CD4-positive, alpha-beta T cell treated with Interleukin-15 for 1 hour (primary cell): ENCODE data around the gene MET.

Experiments
- DNase-seq: peaks from one replicate; pipeline ENCODE4 v3.0.0-alpha.2; 2020

The MET gene

DNA sequence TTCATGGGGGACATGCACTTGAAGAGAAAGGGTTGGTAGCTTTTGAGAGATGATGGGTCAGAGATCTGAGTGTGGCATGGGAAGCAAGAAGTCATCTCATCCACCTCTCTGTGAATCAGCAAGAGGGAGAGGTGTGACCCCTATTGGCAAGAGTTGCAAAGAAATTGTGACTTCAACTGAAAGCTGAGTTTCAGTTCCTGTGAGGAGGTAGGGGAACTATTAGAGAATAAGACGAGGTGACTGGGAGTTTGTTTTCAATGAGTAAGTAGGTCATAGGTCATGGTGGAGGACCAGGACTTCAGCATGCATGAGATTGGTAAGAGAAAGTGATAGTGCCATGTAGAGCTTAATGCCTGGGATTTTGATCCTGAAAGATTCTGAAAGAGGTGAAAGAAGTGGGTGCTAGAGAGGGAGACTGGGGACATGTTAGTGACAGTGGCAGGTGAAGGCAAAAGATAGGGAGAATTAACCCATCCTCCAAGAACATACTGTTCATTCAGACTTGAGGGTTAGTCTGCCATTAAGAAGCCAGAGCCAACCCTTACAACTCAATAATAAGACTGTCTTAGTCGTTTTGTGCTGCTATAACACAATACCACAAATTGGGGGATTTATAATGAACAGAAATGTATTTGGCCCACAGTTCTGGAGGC is 114.9 kb downstream of the MET start:
- peak; percentile 35 for DNase-seq

DNA sequence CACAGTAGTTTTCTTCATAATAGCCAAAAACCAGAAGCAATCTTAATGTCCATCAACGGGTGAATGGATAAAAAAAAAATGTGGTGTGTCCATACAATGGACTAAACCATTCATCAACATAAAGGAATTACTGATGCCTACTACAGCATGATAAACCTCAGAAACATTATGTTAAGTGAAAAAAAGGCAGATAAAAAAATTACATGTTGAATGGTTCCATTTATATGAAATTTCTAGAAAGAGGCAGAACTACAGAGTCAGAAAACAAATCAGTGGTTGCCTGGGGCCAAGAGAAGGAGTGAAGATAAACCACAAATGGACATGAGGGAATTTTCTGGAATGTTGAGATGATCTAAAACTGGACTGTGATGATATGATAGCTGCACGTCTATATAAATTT is 115.9 kb downstream of the MET start:
- no peak for DNase-seq

DNA sequence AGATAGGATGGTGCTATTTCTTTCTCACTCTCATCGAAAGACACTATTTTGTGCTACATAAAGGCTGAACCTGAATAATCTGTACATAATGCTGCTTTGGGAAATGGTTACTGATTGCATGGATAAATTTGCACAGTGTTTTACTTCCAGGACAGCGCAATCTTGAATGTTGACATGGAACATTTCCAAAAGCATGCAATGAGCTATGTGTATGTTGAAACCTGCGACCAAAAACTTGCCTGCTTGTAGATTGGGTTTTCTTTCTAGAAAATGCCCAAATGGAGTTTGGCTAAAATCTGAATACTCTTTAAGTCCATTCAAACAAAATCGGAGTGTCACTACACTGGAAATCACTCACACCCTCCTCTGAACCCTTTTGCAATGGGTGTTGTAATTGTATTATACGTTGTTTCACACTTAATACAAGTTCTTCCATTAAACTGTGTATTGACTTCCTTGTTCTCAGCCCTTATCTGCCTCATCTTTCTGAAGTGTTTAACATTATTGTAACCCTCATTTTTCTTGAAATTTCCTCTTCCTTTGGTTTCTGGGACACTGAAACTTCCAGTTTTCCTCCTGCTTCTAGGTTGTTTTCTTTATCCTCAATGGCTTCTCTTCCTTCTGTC is 116.7 kb downstream of the MET start:
- DNase-seq, result no peak

DNA sequence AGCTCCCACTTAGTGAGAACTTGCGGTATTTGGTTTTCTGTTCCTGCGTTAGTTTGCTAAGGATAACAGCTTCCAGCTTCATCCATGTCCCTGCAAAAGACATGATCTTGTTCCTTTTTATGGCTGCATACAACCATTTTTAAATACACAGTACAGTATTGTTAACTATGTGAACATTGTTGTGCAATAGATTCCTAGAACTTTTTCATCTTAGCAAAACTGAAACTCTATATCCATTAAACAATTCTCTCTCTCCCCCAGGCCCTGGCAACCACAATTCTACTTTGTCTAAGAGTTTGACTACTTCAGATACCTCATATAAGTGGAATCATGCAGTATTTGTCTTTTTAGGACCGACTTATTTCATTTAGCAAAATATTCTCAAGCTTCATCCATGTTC is 118.0 kb downstream of the MET start:
- no peak for DNase-seq

DNA sequence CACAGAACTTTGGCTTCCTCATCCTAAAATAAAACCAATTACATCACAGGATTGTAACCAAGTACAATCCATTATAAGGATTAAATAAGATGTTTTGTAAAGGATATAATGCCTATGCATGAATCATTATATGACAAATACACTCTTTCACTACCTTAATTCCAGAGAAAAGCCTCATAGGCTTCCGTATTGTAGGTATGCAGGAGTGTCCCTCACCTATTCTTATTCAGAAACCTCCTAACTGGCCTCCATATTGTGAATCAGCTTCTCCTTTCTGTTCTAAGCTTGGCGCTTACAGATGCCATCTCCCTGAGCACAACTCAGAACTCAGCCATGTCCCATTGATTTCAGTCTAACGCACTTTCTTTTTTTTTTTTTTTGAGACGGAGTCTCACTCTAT is 120.8 kb downstream of the MET start:
- no peak for DNase-seq

DNA sequence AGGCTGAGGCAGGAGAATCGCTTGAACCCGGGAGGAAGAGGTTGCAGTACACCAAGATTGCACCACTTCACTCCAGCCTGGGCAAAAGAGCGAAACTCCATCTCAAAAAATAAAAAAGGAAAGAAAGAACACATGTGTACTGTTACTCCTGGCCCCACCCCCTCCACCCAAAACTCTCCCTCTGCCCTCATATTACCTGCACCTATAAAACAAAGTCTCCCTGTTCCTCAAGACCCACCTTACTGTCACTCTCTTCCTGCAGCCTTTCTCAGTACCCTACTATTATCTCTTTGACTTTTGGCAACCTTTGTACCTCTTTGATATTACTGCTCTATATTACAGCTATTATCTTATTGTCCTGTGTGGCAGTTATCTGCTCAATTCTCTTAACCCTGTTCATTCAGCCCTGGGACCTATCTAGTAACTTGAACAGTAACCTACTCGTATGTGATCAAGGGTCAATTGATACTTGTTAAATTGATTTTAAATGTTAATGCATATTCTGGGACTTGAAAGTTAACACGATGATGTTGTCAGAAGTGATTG is 121.9 kb downstream of the MET start:
- no peak for DNase-seq

DNA sequence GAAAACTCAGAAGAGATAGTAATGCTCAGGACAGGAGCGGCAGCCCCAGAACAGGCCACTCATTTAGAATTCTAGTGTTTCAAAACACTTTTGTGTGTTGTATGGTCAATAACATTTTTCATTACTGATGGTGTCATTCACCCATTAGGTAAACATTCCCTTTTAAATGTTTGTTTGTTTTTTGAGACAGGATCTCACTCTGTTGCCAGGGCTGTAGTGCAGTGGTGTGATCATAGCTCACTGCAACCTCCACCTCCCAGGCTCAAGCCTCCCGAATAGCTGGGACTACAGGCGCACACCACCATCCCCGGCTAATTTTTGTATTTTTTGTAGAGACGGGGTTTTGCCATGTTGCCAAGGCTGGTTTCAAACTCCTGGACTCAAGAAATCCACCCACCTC is 124.5 kb downstream of the MET start:
- DNase-seq, result no peak

DNA sequence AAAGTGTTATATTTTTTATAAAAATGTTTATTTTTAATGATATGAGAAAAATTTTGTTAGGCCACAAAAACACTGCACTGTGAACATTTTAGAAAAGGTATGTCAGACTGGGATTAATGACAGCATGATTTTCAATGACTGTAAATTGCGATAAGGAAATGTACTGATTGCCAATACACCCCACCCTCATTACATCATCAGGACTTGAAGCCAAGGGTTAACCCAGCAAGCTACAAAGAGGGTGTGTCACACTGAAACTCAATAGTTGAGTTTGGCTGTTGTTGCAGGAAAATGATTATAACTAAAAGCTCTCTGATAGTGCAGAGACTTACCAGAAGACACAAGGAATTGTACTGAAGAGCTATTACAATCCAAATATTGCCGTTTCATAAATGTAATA is 125.6 kb downstream of the MET start:
- DNase-seq, result no peak

DNA sequence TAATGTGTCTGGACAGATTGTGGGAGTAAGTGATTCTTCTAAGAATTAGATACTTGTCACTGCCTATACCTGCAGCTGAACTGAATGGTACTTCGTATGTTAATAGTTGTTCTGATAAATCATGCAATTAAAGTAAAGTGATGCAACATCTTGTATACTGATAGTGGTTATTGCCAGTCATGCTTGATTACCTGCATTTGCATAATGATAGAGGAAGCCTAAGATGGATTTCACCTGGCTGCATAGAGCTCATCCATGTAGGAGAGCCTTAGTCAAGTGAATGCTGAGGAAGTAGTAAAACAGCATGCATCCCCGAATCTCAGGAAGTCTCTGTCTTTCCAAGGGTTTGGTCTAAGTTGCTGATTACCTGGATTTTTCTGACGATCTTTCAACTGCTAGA is 126.2 kb downstream of the MET start:
- DNase-seq, result no peak

DNA sequence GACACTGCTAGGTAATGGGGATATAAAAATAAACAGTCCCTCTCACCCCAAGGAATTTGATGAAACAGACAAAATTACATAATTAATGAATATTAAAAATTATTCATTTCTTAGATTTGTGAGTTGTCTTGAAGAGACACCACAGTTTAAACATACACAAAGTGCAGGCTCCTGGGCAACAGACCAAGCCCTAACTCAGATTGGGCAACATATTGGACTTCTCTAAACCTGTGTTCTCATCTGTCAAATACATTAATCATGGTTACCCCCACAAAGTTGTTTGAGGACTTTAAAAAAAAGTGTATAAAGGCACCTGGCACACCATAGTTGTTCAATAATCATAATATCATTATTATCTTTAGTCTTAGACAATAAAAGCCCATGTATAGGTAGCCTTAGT is 127.9 kb downstream of the MET start:
- no peak for DNase-seq

DNA sequence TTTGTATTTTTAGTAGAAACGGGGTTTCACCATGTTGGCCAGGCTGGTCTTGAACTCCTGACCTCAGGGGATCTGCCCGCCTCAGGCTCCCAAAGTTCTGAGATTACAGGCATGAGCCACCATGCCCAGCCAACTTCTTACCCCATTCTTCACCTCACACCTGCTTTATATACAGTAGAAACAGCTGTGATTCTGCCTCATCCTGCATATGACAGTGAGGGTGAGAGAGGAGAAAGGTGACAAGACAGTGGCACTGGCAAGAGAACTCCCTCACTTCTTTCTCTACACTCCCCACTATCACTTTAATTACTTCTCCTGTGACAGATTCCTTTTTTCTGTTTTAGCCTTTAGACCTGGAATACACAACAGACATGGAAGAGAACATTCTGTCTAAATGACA is 128.6 kb downstream of the MET start:
- DNase-seq, result no peak

DNA sequence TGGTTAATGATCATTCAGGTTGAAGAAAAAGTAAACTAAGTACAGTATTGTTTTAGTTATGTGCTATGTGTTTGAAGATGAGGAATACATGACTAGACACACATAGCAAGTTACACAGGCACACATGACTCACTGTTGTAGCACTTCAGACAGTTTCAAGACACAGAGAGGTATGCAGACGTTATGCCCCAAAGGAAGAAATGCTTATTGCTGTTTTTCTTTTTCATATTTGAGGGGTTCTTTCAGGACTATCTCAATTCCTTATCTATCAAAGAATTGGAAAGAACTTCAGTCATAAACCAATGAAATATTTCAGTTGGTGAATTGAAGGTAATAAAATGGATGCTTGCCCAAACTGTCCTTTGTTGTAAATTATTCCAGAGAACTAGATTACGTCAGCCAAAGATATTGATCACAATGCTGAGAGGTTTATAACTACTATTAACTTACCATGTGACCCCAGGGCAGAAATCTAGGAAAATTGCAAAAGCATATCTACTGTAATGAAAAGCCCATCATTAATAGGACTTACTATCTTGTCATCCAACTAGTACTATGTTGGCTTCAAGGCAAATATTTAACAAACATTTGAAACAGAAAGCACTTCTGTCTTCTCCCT is 129.2 kb downstream of the MET start:
- DNase-seq, result no peak

DNA sequence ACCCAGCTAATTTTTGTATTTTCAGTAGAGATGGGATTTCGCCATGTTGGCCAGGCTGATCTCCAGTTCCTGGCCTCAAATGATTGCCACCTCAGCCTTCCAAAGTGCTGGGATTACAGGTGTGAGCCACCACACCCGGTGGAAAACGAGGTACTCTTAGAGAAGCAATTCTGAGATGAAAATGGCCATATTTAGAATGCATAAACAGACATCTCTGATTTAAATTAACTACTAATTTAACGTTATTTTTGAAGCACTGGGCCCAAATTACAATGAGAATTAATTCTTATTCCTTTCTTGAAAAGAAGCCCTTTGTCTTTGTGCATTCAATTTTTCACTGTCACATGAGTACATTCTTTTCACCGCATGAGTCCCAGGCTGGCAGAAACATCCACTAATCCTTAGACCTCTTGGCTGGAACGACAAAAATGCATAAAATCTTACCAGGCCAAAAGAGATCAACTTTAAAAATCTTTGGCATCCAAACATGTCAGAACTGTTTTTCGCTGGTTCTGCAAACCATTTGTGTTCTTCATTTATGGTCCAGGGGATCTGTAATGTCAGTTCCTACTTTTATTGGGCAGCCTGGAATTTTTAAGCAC is 130.2 kb downstream of the MET start:
- DNase-seq, result no peak

DNA sequence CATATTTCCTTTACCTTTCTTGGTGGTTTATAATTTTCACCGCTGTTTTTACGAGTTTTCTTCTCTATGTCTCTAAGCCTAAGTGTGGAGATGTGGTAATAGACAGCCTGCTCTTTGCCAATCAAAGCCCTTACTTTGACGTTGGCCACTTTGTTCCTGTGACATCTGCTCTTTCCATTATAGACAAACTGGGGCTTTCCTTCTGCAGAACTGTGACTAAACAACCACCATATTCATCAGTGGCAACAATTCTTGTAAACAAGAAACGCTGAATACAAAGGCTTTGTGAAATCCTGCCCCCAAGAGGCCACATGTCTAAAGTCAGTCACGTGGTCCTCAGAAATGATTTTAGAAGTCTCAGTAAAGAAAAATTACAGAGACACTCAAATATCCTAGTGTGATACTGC is 130.8 kb downstream of the MET start:
- DNase-seq, result peak; percentile 22

DNA sequence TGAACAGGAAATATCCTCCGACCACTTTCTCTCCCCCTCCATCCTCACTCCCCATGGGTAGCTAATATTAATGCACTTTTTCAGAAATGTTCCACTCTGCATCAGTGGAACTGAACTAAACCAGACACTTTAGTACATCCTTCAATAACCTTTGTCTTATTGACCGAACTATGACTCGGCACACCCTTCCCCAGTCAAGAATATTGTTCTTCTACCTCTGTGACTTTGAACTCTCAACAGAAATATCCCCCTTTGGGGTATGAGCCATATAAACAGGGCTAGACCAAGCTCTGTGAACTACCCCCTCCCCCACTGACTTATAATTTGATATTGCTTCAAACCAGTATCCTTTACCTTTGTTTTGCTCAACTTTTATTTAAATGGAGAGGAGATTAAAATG is 132.5 kb downstream of the MET start:
- DNase-seq, result no peak

DNA sequence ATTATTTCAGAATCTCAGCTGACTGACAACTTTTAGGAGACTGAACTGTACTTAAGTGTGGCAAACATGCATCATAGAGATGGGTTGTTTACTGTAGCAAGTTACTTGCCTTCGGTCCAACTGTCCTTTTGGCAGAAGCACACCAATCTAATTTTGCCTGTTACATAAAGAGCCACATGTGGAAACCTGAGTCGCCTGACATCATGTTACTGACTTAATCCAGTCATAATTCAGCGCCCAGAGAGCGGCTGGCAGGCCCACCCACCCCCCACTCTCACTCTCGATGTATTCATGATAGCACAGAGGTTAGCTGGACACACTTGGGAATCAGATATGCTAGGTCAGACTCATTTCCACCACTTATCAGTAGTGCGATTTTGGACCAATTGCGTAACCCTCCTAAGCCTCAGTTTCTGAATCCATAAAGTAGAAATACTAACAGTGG is 133.1 kb downstream of the MET start:
- no peak for DNase-seq

DNA sequence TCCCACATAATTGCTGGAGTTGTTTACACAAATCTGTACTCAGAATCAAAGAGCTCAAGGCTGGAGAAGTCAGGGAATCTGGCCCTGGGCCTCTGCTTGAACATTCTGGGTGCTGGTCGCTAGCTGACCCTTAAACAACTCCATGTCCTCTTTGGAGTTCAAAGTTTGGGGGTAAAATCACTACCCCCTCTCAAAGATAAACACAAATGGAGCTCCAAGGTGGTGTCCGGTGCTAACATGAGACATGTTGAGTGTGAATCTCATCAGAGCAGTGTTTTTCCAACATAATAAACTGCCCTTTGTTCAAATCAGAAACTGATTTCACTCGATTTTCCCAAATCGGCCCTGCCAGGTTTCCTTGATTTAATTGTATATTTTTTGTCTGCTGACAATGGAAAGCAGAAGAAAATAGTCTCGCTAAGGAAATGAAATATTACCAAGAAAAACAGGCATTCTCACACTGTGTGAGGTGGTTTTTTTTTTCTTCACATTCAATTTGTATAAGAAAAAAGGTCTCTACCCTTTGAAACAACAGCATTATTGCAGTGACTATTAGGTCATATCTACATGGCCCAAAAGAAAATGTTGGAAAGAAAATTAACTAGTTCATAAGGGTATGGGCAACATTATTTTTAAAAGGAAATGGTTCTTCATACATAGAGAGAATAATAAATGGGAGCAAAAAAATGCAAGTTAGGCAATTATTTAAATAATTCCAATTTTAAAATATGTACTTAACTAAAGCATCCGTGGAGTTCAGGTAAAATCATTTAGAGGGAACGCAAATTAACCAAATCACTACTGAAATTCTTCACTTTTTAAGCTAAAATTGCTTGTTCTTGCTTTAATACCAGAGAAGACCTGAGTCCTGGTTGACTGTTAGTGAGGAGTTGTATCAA is 134.3 kb downstream of the MET start:
- no peak for DNase-seq

DNA sequence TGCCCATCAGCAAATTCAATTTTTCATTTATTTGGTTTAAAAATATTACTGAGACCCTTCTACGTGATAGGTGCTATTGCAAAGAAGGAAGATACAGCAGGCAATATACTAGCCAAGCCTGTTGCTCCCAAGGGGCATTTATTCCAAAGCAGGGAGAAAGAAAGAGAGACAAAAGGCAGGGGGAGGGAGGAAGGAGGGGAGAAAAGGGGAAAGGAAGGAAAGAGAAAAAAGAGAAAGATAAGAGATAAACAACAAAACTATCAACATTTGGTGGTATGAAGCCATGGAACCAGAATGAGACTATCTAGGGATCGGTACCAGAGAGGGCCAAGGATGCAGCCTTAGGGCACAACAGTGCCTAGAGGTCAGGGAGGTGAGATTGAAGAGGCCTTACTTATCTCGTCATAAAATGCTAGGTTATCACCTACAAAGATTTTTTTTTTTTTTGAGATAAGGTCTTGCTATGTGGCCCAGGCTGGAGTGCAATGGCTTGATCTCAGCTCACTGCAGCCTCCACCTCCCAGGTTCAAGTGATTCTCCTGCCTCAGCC is 135.1 kb downstream of the MET start:
- no peak for DNase-seq

DNA sequence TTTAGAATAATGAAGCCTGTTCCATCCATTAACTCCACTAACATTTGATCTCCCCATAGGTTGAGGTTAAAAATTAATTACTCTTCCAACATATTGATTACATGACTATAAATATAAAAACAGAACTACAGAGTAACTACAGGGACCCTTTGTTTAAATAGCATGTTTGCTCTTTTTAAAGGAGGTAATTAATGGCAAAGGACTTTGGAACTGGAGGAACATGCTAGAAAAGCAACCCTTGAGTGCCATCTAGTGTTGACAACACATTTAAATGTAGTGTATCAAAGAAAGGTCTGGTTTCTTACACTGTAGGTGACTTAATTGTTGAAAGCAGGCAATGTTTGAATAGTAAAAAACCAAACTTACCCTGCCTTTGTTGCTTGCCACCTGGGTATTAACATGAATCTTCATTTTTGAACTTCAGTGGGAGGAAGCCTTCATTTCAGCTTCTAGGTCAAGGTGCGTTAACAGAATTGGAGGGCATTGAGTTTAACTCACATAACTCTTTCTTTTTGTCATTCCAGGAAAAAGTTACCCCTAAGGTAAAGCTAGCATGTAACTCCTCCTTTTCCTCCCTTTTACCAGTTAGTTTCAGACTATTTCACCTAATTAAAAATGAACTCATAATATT is 137.8 kb downstream of the MET start:
- DNase-seq, result no peak

DNA sequence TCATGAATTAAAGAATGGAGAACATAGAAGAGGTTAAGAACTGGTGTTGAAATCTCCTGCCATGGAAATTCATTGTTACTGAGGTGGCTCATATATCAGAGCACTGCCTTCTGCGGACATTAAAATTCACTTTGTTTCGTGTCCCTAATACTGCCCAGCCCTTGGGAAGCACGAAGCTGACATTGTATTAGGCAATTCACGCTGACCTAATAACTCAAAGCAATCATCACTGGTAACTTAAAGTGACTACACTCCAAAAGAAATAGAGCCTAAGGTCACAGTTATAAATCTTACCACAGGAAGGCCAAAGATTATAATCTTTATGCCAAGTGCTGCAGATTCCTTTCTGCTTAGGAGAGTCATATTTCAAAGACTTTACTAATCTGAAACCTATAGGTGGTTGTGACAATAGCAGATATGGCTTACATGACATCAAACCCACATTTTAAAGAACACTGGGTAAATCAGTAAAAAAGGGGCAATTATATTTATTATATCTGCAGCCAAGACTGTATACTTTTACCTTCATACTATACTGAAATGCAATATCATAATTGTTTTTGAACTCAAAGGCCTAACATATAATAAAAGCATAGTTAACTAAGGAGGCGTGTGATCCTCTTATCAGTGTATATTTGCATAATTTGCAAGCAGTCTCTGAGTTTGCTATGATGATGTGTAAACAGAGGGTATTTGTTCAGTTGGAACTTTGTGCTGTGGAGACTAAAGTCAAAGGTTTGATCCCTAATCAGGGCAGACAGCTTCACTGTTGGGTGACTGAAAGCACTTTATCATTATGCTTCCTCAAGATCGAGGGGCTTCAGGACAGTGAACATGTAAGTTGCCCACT is 138.5 kb downstream of the MET start:
- DNase-seq, result no peak

DNA sequence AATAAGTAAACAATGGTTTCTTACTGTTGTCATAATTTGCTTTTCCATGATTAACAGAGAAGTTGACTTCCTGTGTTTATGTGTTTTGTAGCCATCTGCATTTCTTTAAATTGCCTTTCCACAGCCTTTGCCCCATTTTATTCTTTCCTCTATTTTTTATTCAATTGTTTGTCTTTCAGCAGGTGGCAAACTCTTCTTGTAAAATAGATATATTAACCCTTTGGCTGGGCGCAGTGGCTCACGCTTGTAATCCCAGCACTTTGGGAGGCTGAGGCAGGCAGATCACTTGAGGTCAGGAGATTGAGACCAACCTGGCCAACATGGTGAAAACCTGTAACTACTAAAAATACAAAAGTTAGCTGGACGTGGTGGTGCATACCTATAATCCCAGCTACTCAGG is 139.8 kb downstream of the MET start:
- no peak for DNase-seq
